Non-pigmented ciliary epithelial cell (primary cell): Measurements from ENCODE around the gene CYP4F3.
"Not testable (repeated sequence)": the region's sequence is repeated elsewhere in the genome, so short reads cannot be mapped to it uniquely, and the experiment has no call there.

ENCODE experiments used
- DNase-seq: peaks from one replicate; pipeline ENCODE4 v3.0.0-alpha.2; 2010; ENCODE audit warnings: low read depth

The CYP4F3 gene

GRCh38 chr19:15669440-15669839, 28.7 kb downstream of the CYP4F3 start:
- DNase-seq = no peak

GRCh38 chr19:15669891-15670290, 29.2 kb downstream of the CYP4F3 start:
- DNase-seq = no peak

- DNase-seq = no peak
Measured at GRCh38 chr19:15671237-15671821, 30.6 kb downstream of the CYP4F3 start.

GRCh38 chr19:15671891-15672579, 31.3 kb downstream of the CYP4F3 start:
- DNase-seq = no peak

- DNase-seq = no peak
Measured at GRCh38 chr19:15672580-15673175, 32.0 kb downstream of the CYP4F3 start, which contains the start of gene CYP4F12. Gene CYP4F12 (plus strand): TSS chr19:15673087. CDS start chr19:15673530, 443 bp downstream.

- DNase-seq = no peak
Measured at GRCh38 chr19:15673176-15673654, 32.5 kb downstream of the CYP4F3 start.

- no peak for DNase-seq
Measured at GRCh38 chr19:15675560-15675959, 34.9 kb downstream of the CYP4F3 start.

GRCh38 chr19:15679089-15679488, 38.4 kb downstream of the CYP4F3 start:
- no peak for DNase-seq

GRCh38 chr19:15679865-15680264, 39.2 kb downstream of the CYP4F3 start:
- DNase-seq = not testable (repeated sequence)

GRCh38 chr19:15680478-15681322, 40.0 kb downstream of the CYP4F3 start:
- DNase-seq = no peak

- DNase-seq = no peak
Measured at GRCh38 chr19:15683411-15683810, 42.7 kb downstream of the CYP4F3 start.

GRCh38 chr19:15684828-15685227, 44.1 kb downstream of the CYP4F3 start:
- DNase-seq = no peak

- no peak for DNase-seq
Measured at GRCh38 chr19:15696654-15697194, 56.0 kb downstream of the CYP4F3 start.

GRCh38 chr19:15701757-15702533, 61.2 kb downstream of the CYP4F3 start:
- no peak for DNase-seq

- no peak for DNase-seq
Measured at GRCh38 chr19:15702534-15702930, 61.8 kb downstream of the CYP4F3 start.
